Umbilical cord (tissue), 2 donors: ENCODE data around the gene SUPV3L1. TPM values are rescaled to one million over a fixed set of nuclear protein-coding genes. Genes with fewer than 3 reads are reported as not detected.
"Not testable (repeated sequence)": the region's sequence is repeated elsewhere in the genome, so short reads cannot be mapped to it uniquely, and the experiment has no call there.

ENCODE experiments used
- DNase-seq: peaks from one replicate; pipeline ENCODE4 v3.0.0-alpha.2; 2015; ENCODE audit warnings: low spot score
- total RNA-seq: library from RNA; depleted of rRNA; stranded (reverse); fragments of >200 nt; gene quantifications from one replicate; pipeline ENCODE4 v1.2.3, GENCODE V29; 2014; ENCODE audit warnings: low replicate concordance; ENCODE audit not compliant: insufficient read depth

Gene SUPV3L1
- total RNA-seq, 1 donor from 2014 or later, result 15.9 TPM

DNA sequence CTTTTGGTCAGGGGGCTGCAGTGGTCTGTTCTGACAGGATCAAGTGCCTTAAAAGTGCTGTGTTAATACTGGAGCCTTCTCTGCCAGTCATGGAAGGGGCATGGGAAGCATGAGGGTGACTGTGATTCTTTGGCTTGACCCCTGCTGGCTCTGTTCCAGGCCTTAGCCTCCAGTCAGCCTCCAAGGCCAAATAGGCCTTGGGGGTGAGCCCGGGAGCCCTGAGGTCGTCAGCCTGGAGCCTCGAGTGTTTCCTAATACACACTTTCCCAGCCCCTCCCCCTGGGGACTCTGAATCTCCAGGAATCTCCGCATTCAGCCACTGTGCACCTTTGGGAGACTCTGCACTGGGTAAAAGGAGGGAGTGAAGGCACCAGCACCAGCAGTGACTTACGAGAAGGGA is 50.1 kb downstream of the SUPV3L1 start:
- no peak for DNase-seq

DNA sequence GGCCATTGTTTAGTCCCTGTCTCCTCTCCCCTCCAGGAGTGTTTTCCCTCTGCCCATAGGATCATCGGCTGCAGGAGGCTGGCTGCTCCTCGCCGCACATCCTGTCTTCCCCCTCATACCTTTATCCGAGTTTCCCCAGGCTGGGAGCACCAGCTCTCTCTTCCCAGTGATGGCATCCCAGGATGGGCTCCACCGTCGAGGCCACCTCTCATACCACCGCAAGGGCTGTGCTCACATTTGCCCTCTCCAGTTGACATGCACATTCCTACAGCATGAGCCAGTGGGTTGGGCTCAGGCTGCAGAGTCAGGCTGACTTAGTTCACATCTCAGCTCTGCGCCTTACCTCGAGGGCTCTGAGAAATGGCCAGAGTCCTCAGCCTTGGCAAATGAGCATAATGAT is 52.2 kb downstream of the SUPV3L1 start:
- peak; percentile 69 for DNase-seq

DNA sequence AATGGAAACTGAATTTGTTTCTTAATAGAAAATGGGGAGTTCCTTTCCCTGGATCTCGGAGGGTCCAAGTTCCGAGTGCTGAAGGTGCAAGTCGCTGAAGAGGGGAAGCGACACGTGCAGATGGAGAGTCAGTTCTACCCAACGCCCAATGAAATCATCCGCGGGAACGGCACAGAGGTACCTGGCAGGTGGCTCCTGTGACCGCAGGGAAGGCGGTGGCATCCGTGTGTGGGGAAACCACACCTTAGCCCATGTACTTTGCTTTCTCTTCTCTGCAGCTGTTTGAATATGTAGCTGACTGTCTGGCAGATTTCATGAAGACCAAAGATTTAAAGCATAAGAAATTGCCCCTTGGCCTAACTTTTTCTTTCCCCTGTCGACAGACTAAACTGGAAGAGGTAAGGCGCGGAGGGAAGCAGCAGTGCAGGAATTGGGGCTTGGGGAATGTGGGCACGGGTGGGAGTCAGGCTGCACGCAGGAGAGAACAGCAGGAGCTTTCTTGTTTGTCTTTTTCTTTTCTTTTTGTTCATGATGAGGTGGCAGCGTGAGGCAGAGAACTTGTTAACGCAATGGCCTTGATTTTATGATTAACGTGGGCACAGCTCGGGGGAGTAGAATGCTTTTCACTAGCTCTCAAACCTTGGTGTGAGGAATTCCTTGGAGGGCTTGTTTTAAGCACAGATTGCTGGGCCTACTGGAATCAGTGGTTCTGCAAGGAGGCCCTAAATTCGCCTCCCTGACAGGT is 52.9 kb downstream of the SUPV3L1 start:
- no peak for DNase-seq

DNA sequence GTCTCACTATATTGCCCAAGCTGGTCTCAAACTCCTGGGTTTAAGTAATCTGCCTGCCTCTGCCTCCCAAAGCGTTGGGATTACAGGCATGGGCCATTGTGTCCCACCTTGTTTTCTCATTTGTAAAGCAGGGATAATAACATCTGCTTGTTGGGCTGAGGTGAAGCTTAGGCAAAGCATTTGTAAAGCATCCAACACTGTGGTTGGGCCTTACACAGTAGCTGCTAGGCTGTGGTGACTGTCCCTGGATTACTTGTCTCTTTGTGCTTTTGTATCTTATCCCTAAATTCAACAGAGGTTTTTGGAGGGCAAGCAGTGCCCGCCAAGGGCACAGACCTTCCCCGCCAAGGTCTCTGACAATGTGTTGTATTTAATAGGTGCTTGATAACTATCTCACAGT is 54.4 kb downstream of the SUPV3L1 start:
- DNase-seq, result no peak

DNA sequence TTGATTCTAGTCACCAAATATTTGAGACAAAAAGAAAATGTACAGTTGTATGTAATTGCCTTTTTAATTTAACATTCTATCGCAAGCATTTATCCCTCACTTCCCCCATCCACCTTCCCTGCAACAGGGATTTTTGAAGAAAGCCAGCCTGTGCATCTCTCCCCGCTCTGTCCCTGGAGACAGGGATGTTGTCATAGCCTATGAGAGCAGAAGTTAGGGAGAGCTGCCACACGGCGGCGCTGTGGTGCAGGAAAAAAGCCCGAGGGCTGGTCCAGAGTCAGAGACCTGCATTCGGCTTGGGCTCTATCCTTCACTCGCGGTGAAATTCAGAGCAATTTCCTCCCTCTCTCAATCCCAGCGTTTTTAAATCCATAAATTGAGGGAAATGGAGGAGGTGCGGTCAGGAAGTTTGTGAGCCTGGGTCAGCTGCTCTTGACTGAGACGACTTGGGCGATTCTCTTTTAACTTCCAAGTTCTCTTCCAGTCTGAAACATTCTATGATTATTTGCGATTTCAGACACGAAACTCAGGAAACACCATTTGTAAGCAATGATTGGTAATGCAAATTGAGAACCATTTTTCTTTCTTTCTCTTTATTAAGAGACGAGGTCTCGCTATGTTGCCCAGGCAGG is 57.6 kb downstream of the SUPV3L1 start:
- peak; percentile 90 for DNase-seq

DNA sequence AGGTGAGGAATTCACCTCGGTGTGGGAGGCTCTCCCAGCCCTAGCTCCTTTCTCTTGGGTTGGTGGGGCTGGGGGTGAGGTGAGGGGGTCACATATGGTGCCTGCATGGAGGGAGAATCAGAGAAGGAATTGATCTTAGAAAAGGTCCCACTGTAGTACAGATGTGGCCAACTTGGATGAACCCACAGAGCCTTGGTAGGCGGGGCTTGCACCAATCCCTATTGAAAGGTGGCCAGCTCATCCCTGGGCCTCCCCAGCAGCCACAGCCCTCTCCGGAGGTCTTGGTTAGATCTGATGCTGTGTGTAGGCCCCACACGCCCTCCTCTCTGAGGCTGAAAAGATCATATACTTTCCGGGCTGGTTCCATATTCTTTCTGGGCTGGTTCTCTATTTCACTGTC is 59.1 kb downstream of the SUPV3L1 start:
- no peak for DNase-seq

DNA sequence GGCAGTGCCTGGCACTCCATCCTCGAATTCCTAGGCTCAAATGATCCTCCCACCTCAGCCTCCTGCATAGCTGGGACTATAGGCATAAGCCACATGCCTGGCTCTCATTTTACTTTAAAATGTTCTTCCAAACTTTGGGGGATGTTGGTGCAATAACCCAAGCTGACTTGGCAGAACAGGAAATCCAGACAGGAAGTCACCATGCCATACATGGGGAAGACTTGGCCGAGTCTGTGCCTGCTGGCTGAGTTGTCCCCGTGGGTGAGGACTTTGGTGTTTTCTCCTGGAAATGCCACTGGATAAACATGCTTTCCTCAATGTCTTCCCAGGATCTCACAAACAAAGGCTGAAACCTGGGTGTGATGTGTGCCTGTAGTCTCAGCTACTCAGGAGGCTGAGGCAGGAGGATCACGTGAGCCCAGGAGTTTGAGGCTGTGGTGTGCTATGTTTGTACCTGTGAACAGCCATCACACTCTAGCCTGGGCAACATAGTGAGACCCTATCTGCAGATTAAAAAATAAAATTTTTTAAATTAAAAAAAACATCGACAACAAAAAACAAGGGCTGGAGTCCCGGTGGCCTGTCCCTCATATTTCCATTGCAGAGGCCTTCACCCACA is 59.9 kb downstream of the SUPV3L1 start:
- DNase-seq, result no peak

DNA sequence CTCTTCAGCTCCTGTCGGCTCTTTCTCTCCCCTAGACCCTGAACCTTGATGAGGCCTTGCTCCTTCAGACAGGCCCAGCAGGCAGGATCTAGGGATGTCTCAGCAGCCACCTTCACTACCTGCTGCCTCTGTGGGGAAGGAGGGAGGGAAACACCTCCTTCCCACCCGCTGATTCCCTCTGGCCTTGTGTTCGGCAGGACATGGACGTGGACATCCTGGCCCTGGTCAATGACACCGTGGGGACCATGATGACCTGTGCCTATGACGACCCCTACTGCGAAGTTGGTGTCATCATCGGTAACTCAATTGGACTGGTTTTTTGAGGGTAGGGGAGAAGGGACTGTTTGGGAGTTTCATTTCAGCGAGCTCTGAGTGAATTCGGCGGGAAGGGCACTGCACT is 60.4 kb downstream of the SUPV3L1 start:
- no peak for DNase-seq

DNA sequence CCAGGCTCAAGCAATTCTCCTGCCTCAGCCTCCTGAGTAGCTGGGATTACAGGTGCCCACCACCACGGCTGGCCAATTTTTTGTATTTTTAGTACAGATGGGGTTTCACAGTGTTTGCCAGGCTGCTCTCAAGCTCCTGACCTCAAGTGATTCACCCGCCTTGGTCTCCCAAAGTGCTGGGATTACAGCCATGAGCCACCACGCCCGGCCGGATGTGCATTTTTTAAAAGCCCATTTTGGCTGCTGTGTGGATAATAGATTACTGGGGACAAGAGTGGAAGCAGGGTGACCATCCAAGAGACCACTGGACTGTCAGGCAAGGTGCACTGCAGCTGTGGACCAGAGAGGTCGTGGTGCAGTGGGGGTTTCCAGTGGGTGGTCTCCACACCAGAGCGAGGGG is 61.5 kb downstream of the SUPV3L1 start:
- no peak for DNase-seq

DNA sequence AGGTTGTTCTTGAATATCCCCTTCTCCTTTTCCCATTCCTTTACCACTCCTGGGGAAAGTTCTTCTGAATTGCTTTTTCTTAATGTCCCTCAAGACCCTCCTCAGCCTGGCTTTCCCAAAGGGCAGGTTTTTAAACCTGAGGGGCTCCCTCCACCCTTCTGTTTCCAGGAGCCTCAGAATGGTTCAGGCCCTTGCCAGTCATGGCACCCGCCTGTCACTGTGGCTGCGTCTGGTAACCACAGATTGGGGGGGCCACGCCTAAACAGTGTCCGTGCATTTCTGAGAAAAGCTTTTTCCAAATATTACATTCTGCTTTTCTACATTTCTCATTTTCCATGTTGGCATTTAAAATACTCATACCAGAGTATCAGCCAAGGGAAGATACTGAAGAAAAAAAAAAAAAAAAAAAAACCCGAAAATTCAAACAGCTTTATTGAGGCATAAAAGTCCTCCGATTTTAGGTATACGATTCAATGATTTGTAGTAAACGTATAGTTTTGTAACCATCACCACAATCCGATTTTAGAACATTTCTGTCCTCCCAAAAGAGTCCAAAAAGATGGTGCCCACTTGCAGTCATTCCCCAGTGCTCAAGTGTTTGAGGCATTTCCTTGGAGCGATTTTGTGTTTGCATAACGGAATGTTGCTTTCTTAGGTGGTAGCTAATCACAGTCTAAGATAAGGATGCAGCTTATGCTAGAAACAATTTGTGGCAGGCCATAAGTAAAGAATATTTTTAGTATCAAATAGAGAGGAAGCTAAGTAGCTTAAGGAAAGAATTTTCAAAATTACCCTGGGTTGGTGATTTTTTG is 62.2 kb downstream of the SUPV3L1 start:
- DNase-seq, result peak; percentile 12

DNA sequence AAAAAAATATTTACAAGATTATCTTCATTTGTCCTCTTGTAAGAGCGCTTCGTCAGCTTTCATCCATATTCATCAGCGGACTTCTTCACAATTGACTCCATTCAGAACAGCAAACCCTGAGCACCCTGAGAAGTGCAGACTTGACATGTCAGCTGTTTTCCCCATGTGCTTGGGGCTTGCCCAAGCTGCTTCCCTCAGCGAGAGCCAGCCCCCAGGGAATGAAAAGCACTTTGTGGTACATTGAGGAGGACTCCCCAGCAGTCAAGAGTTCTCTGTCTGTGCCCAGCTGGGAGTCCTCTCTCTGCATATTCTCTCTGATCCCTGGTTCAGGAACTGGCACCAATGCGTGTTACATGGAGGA is 62.8 kb downstream of the SUPV3L1 start:
- DNase-seq, result peak; percentile 14

DNA sequence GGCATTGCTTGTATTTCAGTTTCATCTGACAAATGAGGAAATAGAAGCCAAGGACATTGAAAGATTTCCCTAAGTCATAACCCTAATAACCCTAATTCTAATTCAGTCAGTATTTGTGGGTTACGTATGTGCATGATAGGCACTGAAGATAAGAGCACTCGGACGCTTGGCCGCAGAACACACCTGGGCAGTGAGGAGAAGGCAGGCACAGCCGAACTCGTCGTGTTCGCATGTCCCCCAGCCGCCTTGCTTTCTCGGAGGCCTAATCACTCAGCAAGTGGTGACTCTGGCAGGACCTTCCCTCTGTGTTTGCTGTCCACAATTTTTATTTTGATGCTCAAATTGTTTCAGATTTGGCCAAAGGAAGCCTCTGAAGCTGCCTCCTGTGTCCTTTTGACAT is 63.8 kb downstream of the SUPV3L1 start:
- DNase-seq, result no peak

DNA sequence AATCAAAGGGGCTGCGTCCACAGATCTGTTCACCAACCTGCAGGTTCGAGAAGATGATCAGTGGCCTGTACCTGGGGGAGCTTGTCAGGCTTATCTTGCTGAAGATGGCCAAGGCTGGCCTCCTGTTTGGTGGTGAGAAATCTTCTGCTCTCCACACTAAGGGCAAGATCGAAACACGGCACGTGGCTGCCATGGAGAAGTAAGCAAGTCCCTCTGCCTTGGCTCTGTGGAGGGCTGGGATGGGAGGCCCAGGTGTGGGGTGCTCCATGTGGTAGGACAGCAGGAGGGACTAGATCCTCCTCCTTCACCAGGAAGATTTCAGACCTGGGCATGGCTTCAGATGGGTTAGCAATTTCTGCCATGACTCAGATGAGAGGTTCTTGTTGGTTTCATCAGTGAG is 66.0 kb downstream of the SUPV3L1 start:
- no peak for DNase-seq

DNA sequence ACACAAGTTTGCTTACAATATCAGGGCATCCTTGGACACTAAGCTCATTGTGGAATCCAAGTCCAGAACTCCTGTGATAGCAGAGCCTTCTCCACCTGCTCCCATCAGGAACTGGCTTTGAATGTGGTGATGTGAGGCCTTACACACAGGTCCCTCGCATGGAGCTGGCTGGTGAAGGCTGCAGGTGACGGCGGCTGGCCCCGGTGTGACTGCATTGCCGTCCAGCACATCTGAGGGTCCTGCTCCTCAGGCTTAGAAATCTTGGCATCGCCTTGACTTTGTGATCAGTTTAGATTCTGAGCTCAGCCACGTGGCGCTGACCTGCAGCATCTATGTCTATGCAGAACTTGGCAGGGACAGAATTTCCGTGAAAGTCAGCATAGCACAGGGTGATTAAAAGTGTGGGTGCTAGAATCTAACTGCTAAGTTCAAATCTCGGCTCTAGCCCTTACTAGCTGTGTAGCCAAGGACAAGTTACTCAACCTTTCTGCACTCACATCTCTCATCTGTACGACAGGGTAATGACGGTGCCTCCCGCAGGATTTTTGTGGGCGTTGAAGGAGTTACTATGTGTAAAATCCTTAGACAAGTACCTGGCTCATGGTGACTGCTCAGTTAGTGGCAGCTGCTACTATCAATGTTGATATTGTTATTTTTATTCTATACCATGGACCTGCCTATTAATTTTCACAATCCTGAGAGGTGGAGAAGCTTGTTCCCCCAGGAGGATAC is 66.7 kb downstream of the SUPV3L1 start:
- no peak for DNase-seq

DNA sequence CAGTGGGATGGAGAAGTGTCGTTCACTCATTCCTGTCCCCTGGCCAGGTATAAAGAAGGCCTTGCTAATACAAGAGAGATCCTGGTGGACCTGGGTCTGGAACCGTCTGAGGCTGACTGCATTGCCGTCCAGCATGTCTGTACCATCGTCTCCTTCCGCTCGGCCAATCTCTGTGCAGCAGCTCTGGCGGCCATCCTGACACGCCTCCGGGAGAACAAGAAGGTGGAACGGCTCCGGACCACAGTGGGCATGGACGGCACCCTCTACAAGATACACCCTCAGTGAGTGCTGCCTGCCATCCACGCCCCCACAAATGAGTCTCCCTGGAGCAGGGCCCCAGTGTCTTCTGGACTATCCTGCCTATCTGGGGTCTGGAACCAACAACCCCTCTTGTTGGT is 67.3 kb downstream of the SUPV3L1 start:
- no peak for DNase-seq

DNA sequence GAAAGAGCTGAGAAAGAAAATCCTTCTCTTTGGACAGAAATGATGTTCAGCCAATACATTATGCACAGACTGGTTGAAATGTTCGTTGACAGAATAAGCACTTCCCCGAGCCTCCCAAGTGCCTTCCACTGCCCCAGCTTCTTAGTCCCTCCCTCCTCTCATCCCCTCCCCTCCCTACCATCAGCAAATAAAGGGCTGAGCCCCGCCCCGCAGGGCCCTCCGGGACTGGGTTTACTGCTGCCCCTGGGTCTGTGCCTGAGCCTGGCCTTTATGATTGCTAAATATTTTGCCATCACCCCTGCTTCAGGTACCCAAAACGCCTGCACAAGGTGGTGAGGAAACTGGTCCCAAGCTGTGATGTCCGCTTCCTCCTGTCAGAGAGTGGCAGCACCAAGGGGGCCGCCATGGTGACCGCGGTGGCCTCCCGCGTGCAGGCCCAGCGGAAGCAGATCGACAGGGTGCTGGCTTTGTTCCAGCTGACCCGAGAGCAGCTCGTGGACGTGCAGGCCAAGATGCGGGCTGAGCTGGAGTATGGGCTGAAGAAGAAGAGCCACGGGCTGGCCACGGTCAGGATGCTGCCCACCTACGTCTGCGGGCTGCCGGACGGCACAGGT is 68.2 kb downstream of the SUPV3L1 start:
- no peak for DNase-seq

DNA sequence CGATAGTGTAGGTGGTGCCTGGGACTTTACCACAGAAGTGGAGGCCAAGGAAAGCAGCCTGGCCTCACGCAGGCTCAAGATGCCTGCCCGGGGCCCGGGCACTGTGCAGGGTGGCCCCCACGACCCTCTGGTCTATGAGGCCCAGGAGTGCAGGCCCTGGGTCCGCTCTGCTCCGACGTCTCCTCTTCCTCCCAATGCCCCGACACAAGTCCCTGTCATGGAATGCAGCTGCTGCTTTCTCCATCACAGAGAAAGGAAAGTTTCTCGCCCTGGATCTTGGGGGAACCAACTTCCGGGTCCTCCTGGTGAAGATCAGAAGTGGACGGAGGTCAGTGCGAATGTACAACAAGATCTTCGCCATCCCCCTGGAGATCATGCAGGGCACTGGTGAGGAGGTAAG is 70.0 kb downstream of the SUPV3L1 start:
- no peak for DNase-seq

DNA sequence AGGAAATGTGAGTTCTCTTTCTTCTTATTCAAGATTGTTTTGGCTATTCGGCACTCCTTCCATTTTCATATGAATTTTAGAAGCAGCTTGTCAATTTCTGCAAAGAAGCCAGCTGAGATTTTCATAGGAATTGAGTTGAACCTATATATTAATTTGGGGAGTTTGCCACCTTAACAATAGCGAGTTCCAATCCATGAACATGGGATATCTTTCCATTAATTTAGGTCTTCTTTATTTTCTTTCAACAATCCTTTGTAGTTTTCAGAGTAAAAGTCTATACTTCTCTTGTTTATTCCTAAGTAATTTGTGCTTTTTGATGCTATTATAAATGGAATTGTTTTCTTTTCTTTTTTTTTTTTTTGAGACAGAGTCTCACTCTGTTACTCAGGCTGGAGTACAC is 71.4 kb downstream of the SUPV3L1 start:
- DNase-seq, result not testable (repeated sequence)

DNA sequence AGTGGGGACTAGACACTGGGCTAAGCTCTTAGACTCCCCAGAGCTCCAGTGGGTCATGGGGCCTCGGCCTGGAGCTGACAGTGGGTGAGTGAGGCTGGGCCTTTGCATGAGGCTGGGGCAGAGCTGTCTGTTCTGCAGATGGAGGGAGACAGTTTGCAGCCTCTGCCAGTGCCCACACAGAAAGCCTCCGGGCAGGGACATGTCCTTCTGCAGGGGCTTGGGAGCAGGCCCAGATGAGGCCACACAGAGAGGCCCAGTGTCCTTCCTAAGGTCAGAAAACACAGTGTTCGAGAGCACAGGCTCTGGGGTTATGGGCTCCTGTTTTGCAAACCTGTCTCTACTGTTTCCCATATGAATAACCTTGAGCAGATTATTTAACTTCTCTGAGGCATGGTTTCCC is 73.1 kb downstream of the SUPV3L1 start:
- no peak for DNase-seq

DNA sequence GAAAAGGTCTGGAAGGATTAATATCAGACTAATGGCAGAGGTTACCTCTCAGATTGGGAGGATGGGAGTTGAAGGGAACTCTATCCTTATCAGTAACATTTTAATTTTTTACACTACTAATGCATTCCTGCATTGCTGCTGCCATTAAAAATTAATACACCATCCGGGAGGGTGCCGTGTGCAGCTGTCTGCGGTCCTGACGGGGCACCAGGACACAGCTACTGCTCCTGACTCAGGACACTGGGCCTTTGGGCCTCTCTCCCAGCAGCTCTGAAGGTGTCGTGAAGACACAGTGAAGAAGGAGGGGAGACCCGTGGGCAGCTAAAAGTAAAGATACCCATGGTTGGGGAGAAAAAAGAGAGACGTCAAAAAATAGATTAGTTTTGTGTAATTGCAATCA is 74.8 kb downstream of the SUPV3L1 start:
- no peak for DNase-seq
